ENCODE data around the gene C4orf50.

Gene C4orf50

DNA sequence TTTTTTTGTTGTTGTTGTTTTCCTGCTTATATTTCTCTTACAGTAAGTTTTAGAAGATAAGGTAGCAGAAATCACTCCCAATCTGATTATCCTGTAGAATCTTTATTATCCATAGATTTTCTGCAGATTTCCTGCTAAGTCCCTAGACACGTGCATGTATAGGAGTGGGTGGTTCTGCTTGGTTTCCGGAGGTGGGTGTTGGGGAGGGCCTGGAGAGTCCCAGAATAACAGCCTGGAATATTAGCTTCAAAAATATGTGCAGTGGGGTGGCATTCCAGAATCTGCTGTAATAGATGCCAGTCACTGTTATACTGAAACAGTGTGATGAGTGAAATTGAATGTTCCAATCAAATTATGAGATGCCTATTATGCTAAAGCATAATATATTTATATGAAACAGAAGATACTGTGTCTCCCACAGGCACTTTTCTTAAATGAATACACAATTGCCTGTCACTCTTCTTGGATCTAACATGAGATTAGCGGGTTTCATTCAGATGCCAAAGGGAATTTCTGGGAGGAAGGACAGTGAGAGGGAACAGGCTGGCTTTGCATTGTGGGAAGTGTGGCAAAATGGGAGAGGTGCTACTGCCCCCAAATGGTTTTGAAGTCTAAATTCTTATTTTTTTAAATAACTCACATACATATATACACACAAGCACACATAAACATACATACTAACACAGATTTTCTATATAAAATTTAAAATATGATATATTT is 37.6 kb downstream of the C4orf50 start:
- TF ChIP-seq TARDBP (IDR thresholded peaks at IDR 0.05): no peak
- no peak for TF ChIP-seq ARNT (IDR thresholded peaks at IDR 0.05)
- no peak for TF ChIP-seq BHLHE40 (IDR thresholded peaks at IDR 0.05; ENCODE audit: borderline replicate concordance)
- TF ChIP-seq LEF1 (IDR thresholded peaks at IDR 0.05; ENCODE audit: borderline replicate concordance): no peak
- no peak for TF ChIP-seq SUZ12 (IDR thresholded peaks at IDR 0.05)
- TF ChIP-seq ZNF384 (IDR thresholded peaks at IDR 0.05): no peak
- TF ChIP-seq HDGF (IDR thresholded peaks at IDR 0.05; ENCODE audit: borderline replicate concordance): no peak
- no peak for TF ChIP-seq ELF4 (IDR thresholded peaks at IDR 0.05)
- no peak for TF ChIP-seq FOXM1 (IDR thresholded peaks at IDR 0.05; ENCODE audit: borderline replicate concordance)
- TF ChIP-seq, protein P1, sequence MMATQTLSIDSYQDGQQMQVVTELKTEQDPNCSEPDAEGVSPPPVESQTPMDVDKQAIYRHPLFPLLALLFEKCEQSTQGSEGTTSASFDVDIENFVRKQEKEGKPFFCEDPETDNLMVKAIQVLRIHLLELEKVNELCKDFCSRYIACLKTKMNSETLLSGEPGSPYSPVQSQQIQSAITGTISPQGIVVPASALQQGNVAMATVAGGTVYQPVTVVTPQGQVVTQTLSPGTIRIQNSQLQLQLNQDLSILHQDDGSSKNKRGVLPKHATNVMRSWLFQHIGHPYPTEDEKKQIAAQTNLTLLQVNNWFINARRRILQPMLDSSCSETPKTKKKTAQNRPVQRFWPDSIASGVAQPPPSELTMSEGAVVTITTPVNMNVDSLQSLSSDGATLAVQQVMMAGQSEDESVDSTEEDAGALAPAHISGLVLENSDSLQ (IDR thresholded peaks at IDR 0.05): no peak
- no peak for TF ChIP-seq CTBP1 (IDR thresholded peaks at IDR 0.05; ENCODE audit: borderline replicate concordance)
- no peak for DNase-seq (ENCODE audit: extremely low spot score)
- ChIA-PET POLR2A (interaction anchor here (0.5 kb wide), 1 partner anchor 87 kb away, joined by 4 read pairs; no protein-coding TSS in a partner anchor), CTCF (interaction anchor here (1.0 to 1.1 kb wide), 3 partner anchors 8 to 158 kb away, joined by 3 to 5 read pairs (median 3); no protein-coding TSS in a partner anchor)

DNA sequence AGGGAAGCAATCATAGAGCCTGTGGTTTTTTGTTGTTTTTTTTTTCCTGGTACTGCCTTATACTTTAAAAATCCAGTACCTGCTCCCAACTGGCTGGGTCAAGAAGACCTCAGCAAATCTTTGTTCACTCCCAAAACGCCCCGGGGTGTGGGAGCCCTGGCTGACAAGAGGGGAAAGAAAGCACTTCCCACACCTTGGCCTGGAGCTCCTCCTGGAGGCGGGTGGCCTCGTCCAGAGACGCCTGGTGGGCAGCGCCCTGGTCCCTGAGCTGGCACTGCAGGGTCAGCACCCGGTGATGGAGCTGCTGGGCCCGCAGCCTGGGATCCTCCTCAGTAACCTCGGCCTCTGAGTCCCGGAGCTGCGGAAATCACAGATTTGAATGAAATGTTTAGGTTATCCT is 38.2 kb downstream of the C4orf50 start:
- TF ChIP-seq LEF1 (IDR thresholded peaks at IDR 0.05; ENCODE audit: borderline replicate concordance): no peak
- TF ChIP-seq ARNT (IDR thresholded peaks at IDR 0.05): no peak
- ChIA-PET CTCF (interaction anchor here (0.6 to 1.1 kb wide), 4 partner anchors 9 to 158 kb away, joined by 3 to 5 read pairs (median 3); no protein-coding TSS in a partner anchor), POLR2A (interaction anchor here (0.5 kb wide), 1 partner anchor 88 kb away, joined by 4 read pairs; no protein-coding TSS in a partner anchor)
- peak; percentile 50 for DNase-seq (ENCODE audit: extremely low spot score)

GRCh38 chr4:5976921-5977320 is 41.3 kb downstream of the C4orf50 start:
- DNase-seq (ENCODE audit: extremely low spot score): no peak
- ChIA-PET POLR2A (no interaction called here), CTCF (no interaction called here)
- TF ChIP-seq FOXK2 (IDR thresholded peaks at IDR 0.05) (no peak), FOXM1 (IDR thresholded peaks at IDR 0.05; ENCODE audit: borderline replicate concordance) (no peak), FOXA1 (IDR thresholded peaks at IDR 0.05) (no peak)

GRCh38 chr4:5976431-5976830 is 41.8 kb downstream of the C4orf50 start:
- no peak for DNase-seq (ENCODE audit: extremely low spot score)
- ChIA-PET POLR2A (no interaction called here), CTCF (interaction anchor here (0.6 kb wide), 1 partner anchor 48 kb away, joined by 3 read pairs; no protein-coding TSS in a partner anchor)

DNA sequence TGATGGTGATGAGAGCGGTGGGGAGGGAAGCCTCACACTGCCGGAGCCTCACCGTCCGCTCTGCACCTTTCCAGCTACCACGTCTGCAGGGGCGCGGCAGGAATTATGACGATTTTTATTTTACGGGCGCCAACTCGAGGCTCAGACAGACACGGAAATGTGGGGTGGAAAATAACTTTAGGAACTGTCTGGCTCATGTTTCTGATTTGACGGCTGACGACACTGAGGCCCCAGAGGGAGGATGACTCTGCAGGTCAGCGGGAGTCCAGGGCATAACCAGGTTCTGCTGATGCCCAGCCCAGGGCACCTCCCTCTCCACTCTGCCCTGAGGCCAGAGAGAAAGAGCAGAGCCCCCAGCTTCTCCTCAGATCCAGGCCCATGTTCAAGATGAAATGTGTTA is 43.9 kb downstream of the C4orf50 start:
- no peak for TF ChIP-seq LEF1 (IDR thresholded peaks at IDR 0.05; ENCODE audit: borderline replicate concordance)
- no peak for TF ChIP-seq FOXK2 (IDR thresholded peaks at IDR 0.05)
- TF ChIP-seq FOXM1 (IDR thresholded peaks at IDR 0.05; ENCODE audit: borderline replicate concordance): no peak
- no peak for TF ChIP-seq BHLHE40 (IDR thresholded peaks at IDR 0.05; ENCODE audit: borderline replicate concordance)
- no peak for TF ChIP-seq L3MBTL2 (conservative IDR thresholded peaks at IDR 0.05)
- TF ChIP-seq FOXA1 (IDR thresholded peaks at IDR 0.05): no peak
- no peak for TF ChIP-seq SP1 (IDR thresholded peaks at IDR 0.05)
- no peak for TF ChIP-seq ZNF384 (IDR thresholded peaks at IDR 0.05)
- TF ChIP-seq ELF4 (IDR thresholded peaks at IDR 0.05): no peak
- TF ChIP-seq HDGF (IDR thresholded peaks at IDR 0.05; ENCODE audit: borderline replicate concordance): no peak
- TF ChIP-seq CTBP1 (IDR thresholded peaks at IDR 0.05; ENCODE audit: borderline replicate concordance): no peak
- TF ChIP-seq TARDBP (IDR thresholded peaks at IDR 0.05): no peak
- TF ChIP-seq NFRKB (IDR thresholded peaks at IDR 0.05): no peak
- TF ChIP-seq ARNT (IDR thresholded peaks at IDR 0.05): no peak
- ChIA-PET POLR2A (no interaction called here), CTCF (interaction anchor here (1.0 kb wide), 1 partner anchor 11 kb away, joined by 6 read pairs; no protein-coding TSS in a partner anchor)
- no peak for DNase-seq (ENCODE audit: extremely low spot score)

More at GRCh38 chr4:5976431-5976830, 41.8 kb downstream of the C4orf50 start:
- no peak for TF ChIP-seq L3MBTL2 (conservative IDR thresholded peaks at IDR 0.05)
- no peak for TF ChIP-seq HDGF (IDR thresholded peaks at IDR 0.05; ENCODE audit: borderline replicate concordance)
- TF ChIP-seq ZNF384 (IDR thresholded peaks at IDR 0.05): no peak
- TF ChIP-seq LEF1 (IDR thresholded peaks at IDR 0.05; ENCODE audit: borderline replicate concordance): no peak
- TF ChIP-seq FOXM1 (IDR thresholded peaks at IDR 0.05; ENCODE audit: borderline replicate concordance): no peak
- no peak for TF ChIP-seq NFRKB (IDR thresholded peaks at IDR 0.05)
- TF ChIP-seq ELF4 (IDR thresholded peaks at IDR 0.05): no peak
- no peak for TF ChIP-seq CTBP1 (IDR thresholded peaks at IDR 0.05; ENCODE audit: borderline replicate concordance)
- TF ChIP-seq FOXA1 (IDR thresholded peaks at IDR 0.05): no peak
- TF ChIP-seq, protein P1 (IDR thresholded peaks at IDR 0.05): no peak
- no peak for TF ChIP-seq ARNT (IDR thresholded peaks at IDR 0.05)
- TF ChIP-seq BHLHE40 (IDR thresholded peaks at IDR 0.05; ENCODE audit: borderline replicate concordance): no peak
- no peak for TF ChIP-seq FOXK2 (IDR thresholded peaks at IDR 0.05)
- no peak for TF ChIP-seq SP1 (IDR thresholded peaks at IDR 0.05)
- no peak for TF ChIP-seq TARDBP (IDR thresholded peaks at IDR 0.05)
- no peak for TF ChIP-seq SUZ12 (IDR thresholded peaks at IDR 0.05)

- DNase-seq (ENCODE audit: extremely low spot score): no peak
- ChIA-PET CTCF (interaction anchor here (1.0 kb wide), 1 partner anchor 10 kb away, joined by 6 read pairs; no protein-coding TSS in a partner anchor), POLR2A (no interaction called here)
- TF ChIP-seq SP1 (IDR thresholded peaks at IDR 0.05) (no peak), SUZ12 (IDR thresholded peaks at IDR 0.05) (no peak), TARDBP (IDR thresholded peaks at IDR 0.05) (no peak), ZNF384 (IDR thresholded peaks at IDR 0.05) (no peak), L3MBTL2 (conservative IDR thresholded peaks at IDR 0.05) (no peak), FOXM1 (IDR thresholded peaks at IDR 0.05; ENCODE audit: borderline replicate concordance) (no peak), FOXA1 (IDR thresholded peaks at IDR 0.05) (no peak), ARNT (IDR thresholded peaks at IDR 0.05) (no peak), CTBP1 (IDR thresholded peaks at IDR 0.05; ENCODE audit: borderline replicate concordance) (no peak), HDGF (IDR thresholded peaks at IDR 0.05; ENCODE audit: borderline replicate concordance) (no peak), BHLHE40 (IDR thresholded peaks at IDR 0.05; ENCODE audit: borderline replicate concordance) (no peak), NFRKB (IDR thresholded peaks at IDR 0.05) (no peak), ELF4 (IDR thresholded peaks at IDR 0.05) (no peak)
- TF ChIP-seq, protein P1 (IDR thresholded peaks at IDR 0.05): no peak
Observed at GRCh38 chr4:5973486-5974220, 44.6 kb downstream of the C4orf50 start.
